Activated naive CD4-positive, alpha-beta T cell treated with anti-CD3 and anti-CD28 coated beads, Interleukin-2, amount 50 U/mL, for 16 hours (primary cell): Measurements from ENCODE around the gene GREB1.
"Not testable (repeated sequence)": the region's sequence is repeated elsewhere in the genome, so short reads cannot be mapped to it uniquely, and the experiment has no call there.

Experiments
- DNase-seq: peaks from one replicate; pipeline ENCODE4 v3.0.0-alpha.2; 2020

The GREB1 gene

DNA sequence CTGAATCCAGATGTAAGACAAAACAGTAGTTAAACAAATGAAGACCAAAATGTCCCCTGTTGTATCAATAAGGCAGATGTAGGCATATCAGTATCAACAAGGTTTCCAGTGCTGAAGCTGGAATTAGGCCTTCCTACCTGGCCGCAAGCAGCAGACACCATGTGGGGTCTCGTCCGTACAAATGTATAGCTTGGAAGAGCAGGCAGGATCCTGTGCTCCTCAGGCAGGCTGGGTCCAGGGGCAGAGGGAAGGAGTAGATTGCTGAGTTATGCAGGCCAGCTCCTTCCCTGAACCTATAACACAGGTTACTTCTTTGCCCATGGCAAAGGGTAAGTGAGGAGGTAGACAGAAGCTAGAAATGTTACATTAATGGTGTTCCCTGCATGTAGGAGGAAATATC lies 112.7 kb downstream of the GREB1 start:
- DNase-seq = no peak

DNA sequence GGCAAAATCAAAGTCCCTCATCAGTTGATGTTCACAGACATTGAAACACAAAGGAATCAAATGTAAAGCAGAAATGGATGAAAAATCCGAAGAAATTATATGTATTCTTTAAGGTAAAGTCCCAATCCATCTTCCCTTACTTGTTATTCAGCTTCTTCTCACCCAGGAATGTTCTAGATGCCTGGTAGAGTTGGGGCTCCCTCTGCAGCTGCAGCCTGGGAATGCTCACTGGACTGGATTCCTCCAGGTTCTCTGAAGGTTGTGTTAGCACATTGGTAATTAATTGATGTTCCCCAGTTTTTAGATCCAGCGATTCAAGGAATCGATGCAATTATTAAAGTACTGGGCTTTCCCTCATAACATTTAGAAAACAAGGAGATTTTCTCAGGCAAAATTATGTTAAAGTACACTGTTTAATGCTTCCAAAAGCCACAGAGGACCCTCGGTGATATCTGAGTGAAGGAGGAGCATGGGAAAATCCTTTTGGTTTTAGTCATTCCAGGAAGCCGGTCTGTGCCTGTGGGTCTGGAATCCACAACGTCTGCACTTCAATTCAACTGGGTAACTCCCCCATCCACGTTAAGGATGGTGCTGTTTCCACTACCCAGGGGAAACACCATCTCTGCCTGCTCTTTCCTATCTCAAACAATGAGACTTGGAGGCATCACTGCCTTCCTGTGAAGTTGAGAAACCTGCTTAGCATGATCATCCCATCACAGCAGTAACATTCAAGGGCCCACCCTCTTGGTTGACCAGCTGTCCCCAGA lies 114.2 kb downstream of the GREB1 start:
- DNase-seq = no peak

GRCh38 chr2:11649093-11649492 lies 115.2 kb downstream of the GREB1 start:
- DNase-seq = no peak

- no peak for DNase-seq
These were observed 118.2 kb downstream of the GREB1 start for GRCh38 chr2:11651856-11652548.

DNA sequence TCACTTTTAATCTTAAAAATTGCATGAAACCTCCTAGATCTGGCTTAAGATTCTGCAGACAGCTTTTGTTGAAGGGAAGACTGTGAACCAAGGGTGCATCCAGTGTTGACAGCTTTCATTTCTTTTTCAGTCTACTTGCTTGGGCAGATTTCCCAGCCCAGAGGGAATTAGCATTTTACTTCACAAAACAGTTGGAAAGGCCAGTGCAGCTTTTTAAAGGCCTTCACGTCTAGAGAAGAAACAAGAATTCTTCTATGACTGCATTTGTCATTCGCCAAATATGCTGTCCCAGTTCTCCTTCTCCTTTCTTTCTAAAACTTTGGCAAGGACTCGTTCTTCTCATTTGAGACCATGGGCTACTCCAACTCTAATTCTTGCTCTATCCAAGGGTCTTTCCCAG lies 118.7 kb downstream of the GREB1 start:
- DNase-seq = no peak

- DNase-seq = no peak
These were observed 121.7 kb downstream of the GREB1 start for GRCh38 chr2:11655495-11655894.

DNA sequence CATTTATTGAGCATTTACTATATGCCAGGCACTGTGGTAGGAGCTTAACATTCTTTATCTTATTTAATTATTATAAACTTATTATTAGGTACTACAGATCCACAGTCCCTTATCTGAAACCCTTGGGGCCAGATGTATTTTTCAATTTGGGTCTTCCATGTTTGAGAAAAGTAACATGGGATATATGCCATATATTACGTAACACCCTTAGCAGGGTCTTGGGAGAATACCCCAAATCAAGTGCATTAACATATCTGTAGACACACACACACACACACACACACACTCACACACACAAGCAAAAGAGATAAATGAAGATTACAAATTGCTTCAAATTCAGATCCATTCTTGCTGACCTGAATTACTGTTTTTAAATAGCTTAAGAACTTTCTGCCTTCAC lies 122.4 kb downstream of the GREB1 start:
- DNase-seq = no peak

DNA sequence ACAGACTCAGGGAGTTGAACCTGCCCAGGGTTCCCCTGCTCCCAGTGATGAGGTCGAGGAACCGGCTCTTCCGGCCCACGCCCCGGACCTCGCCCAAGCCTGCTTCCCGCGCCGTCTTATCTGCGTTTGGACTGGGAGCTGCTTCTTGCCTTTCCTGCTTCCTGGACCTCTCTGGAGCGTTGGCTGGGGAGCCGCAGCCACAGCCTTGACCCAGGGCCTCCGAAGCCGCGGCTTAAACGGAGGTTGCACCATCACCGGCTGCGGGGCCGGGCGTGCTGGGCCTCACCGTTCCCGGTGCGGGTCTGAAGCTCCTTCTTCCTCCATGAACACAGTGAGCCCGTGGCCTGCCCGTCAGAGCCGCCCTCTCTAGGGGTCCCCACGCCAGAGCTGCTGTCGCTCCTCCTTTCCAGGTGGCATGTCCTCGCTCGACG lies 122.8 kb downstream of the GREB1 start:
- DNase-seq = no peak

DNA sequence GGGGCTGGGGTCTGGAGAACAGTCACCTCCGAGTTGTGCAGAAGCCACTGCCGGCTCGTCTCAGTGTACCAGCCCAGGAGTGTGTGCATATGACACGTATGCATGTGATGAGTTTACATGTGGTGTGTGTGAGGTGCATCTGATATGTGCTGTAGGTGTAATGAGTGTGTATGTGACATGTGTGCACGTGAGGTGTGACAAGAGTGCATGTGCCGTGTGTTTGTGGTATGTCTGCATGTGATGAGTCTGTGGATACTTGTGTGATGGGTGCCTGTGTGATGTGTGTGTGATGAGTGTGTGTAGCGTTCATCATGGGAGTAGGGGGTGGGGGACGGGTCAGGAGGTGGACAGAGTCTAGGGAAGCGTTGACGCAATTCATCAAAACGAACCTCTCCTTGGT lies 123.3 kb downstream of the GREB1 start:
- no peak for DNase-seq

GRCh38 chr2:11657646-11658045 lies 123.8 kb downstream of the GREB1 start:
- no peak for DNase-seq

DNA sequence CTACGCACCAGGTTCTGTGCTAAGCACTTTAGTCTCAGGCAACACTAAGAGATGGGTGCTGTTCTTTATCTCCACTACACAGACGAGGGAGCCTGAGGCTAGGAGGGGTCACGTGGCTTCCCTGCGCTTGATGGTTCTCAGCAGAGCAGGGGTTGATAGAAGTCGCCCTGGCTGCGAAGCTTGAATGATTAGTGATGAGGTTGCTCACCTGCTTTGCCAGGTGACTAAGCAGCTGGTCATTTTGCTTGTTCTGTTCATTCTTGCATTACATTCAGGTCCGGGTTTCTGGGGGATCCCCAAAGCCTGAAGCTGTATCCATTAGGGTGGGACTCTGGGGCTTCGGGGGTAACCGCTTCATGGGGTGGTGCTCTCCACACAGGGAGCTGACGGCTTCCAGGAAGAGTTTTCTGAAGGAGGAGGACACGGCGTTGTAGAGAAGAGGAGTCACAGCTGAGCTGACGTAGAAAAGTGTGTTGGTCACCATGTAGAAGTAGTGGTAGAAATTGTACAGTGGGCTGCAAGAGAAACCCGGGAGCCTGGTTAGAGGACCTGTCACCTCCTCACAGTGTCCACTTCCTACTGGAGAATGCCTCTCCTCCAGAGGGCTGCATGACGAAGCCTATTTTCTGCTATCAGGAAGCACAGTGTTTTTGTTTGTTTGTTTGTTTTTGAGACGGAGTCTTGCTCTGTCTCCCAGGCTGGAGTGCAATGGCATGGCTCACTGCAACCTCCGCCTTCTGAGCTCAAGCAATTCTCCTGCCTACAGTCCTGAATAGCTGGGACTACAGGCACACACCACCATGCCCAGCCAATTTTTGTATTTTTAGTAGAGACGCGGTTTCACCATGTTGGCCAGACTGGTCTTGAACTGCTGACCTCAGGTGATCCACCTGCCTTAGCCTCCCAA lies 124.6 kb downstream of the GREB1 start:
- no peak for DNase-seq

DNA sequence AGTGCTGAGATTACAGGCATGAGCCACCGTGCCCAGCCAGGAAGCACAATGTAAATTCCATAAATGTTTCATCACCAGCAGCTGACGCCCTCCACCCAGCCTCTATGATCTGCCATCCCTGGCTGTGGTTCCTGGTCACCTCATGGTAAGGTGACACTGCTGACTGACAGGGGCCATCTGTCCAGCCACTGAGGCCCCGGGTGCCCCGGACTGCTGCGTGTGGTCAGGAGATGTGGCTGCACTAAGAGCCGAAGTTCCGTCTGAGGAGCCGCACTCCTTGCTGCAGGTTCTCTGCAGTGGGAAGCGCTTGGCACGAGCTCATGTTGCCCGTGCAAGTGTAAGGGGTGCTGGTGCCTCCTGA lies 125.2 kb downstream of the GREB1 start:
- no peak for DNase-seq

GRCh38 chr2:11659851-11660250 lies 126.0 kb downstream of the GREB1 start:
- no peak for DNase-seq

- DNase-seq = not testable (repeated sequence)
These were observed 126.6 kb downstream of the GREB1 start for GRCh38 chr2:11660396-11660795.

DNA sequence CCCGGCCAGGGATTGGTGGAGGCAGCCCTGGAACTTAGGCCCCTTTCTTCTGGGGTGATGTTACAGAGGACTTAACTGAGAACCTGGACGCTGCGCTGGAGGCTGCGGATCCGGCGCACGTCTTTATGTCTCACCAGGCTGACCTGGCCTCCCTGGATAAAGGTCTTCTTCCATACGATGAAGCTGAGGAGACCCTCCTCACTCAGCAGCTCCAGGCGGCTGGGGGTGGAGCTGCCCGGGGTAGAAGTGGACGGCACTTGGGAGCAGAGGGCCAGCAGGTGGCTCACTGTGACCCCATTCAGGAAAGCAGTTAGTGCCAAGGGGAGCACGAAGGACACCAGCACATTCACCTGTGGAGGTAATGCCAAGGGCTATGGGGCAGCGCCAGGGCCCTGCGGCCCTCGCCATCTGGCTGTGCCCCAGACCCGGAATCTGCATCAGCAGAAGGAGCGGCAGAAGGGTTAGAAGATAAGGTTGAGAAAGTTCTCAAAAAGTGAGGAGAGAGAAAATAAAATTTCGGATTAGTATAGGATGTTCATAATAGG lies 128.1 kb downstream of the GREB1 start:
- no peak for DNase-seq

DNA sequence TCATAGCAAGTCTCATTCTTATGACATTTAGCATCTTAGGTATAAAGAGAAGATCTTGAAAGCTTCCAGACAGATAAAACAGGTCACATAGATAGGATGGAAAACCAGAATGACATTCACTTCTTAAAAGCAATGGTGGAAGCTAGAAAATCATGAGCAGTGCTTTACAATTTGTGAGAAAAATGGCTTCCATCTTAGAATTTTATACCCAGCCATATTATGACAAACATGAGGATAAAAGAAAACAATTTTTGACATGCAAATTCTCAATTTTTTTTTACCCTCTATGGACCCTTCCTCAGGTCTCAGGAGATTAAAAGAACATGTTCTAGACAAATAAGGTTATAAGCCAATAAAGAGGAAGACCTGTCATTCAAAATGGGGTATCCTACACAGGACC lies 129.0 kb downstream of the GREB1 start:
- no peak for DNase-seq

DNA sequence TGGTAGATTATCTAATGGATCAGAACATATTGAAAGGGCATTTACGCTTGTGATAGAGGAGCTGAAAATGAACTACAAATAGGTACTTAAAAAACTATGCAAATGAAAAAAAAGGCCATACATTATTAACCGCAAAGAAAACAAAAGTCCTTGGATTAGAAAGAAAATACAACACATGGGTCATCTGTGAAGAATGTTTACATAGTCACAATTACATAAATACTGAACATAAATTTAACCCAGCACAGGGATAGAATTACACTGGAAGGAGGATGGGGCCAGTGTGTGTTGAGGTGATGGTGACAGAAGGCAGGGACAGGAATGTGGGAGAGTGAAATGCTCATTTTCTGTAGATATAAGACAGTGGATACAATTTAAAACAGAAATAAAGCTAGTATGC lies 129.6 kb downstream of the GREB1 start:
- no peak for DNase-seq

DNA sequence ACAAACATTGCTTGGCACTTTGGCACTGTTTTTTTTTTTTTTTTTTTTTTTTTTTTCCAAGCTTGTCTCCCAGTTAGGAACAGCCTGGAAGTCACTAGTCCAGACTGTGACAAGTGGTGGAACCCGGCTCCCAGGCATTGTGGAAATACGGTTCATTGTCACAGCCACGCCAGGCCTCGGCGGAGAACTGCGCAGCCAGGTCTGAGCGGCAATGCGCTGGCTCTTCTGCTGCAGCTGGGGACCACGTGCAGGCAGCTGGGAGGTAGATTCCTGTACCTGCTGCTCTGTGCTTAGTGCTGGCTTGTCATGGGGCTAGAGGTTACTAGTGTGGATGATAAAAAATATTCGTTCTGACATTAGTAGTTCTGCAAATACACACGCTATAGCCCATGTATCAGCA lies 131.2 kb downstream of the GREB1 start:
- no peak for DNase-seq

DNA sequence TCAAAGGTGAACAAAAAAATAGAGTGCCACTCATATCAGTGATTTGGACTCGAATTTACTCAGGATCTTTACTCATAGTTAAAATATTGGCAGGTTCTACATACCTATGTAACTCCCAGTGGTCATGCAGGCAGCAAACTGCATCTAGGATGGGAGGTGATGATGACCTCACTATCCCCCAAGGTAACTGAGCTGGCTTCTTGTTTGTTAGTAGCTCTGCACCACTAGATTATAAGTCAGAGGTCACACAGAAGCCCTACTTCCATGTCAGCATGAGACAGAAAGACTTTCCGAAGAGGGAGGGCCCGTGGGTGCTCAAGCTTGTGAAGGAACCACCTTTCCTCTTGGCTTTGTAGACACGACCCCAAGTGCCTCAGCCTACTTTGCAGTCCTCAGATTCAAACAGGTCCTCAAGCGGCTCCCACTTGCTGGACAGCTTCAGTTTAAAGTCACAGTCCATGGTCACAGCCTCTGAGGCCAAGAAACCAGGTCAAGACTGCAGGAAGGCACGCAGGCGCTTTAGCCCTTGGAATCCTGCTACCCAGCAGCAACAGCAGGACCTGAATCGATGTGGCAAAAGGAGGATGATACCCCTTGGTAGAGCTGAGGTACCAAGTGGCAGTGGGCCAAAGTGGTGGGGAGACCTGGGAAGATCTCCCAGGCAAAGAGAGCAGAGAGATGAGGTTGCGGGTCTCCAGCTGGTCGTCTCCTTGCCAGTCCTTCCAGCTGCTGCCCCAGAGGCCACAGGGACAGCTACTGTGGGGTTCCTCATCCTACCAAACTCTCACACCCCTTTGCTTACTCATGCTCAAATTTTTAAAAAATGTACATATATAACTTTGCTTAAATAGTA lies 131.9 kb downstream of the GREB1 start:
- no peak for DNase-seq

DNA sequence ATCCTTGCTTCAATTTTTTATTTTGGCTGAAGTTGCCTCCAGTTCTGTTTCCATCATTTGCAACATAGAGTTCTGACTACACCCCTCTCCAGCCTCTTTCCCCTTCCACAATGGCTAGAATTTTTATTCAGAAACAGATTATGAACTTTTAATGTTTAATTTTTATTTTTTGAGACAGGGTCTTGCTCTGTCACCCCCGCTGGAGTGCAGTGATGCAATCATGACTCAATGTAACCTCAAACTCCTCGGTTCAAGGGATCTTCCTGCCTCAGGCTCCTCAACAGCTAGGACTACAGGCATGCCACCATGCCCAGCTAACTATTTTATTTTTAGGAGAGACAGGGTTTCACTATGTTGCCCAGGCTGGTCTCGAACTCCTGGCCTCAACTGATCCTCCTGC lies 133.3 kb downstream of the GREB1 start:
- DNase-seq = no peak

GRCh38 chr2:11667866-11668637 lies 134.2 kb downstream of the GREB1 start:
- no peak for DNase-seq
